ENCODE results near the gene PPP3R2. TPM values are rescaled to one million over a fixed set of nuclear protein-coding genes. Genes with fewer than 3 reads are reported as not detected.

PPP3R2 gene
- total RNA-seq, 1 experiment from 2014 or later: not detected

- TF ChIP-seq CTCF (conservative IDR thresholded peaks at IDR 0.05): no peak
- H3K27me3 ChIP-seq (ENCODE audit: insufficient read depth, low read length): no peaks in the 10 kb centered on the region
- Mint-ChIP-seq H3K9me3 (no peaks in the 10 kb centered on the region), H3K36me3 (ENCODE audit: insufficient read depth in 1 of 3, low read depth in 3 of 3) (no peaks in the 10 kb centered on the region), H3K27ac (no peak overlapping the region), H3K27me3 (ENCODE audit: low read depth) (peaks cover 2% of the 10 kb centered on the region), H3K4me3 (no peak overlapping the region), H3K4me1 (peaks cover 21 to 22% of the 10 kb centered on the region in 2 experiments)
- no peak overlapping the region for H2BK12ac ChIP-seq (ENCODE audit: insufficient read length, low read depth, low read length)
- no peak overlapping the region for H4K91ac ChIP-seq (ENCODE audit: insufficient read length, low read depth, low read length)
- H3K18ac ChIP-seq (ENCODE audit: insufficient read length, low read depth, low read length): no peak overlapping the region
- no peak overlapping the region for H3K9ac ChIP-seq (ENCODE audit: extremely low read depth, insufficient read length, low read length)
- no peak overlapping the region for H4K8ac ChIP-seq (replicated peaks; ENCODE audit: insufficient read length, low read depth, low read length)
- H2BK120ac ChIP-seq (ENCODE audit: low read depth, low read length, poor library complexity, severe bottlenecking): no peak overlapping the region
- no peak overlapping the region for H2BK15ac ChIP-seq (ENCODE audit: low read depth, low read length)
- no peak overlapping the region for H2AFZ ChIP-seq (ENCODE audit: low read length)
- H4K5ac ChIP-seq (ENCODE audit: insufficient read length, low read depth, low read length): no peak overlapping the region
- H3K9me3 ChIP-seq (ENCODE audit: control insufficient read depth, low read depth, low read length): no peaks in the 10 kb centered on the region
- H3K27ac ChIP-seq (ENCODE audit: insufficient read length, low read depth, low read length): no peak overlapping the region
- H3K4me1 ChIP-seq (ENCODE audit: insufficient read depth, low read length): peaks cover 5% of the 10 kb centered on the region; the same call in 1 of the 2 replicates
- WGBS (ENCODE audit: extremely low coverage, insufficient read length, low lambda C conversion rate): no CpG with 5 or more reads among the region's 3 CpGs
- no peak for DNase-seq
- H3K79me1 ChIP-seq (ENCODE audit: insufficient read depth, low read depth, low read length, poor library complexity, severe bottlenecking): no peaks in the 10 kb centered on the region
- no peak overlapping the region for H3K4me2 ChIP-seq (ENCODE audit: insufficient read depth, insufficient read length, low read length)
- no peak overlapping the region for H2AK5ac ChIP-seq (ENCODE audit: insufficient read length, low read length)
- H3K23me2 ChIP-seq (ENCODE audit: insufficient read length, low read depth, low read length, poor library complexity, severe bottlenecking): no peaks in the 10 kb centered on the region
- H3K23ac ChIP-seq (ENCODE audit: insufficient read length, low read depth, low read length): no peak overlapping the region
- no peak overlapping the region for H2BK5ac ChIP-seq (ENCODE audit: insufficient read length, low read length)
- H3K79me2 ChIP-seq (ENCODE audit: insufficient read depth, low read length): no peaks in the 10 kb centered on the region
- H2BK20ac ChIP-seq (ENCODE audit: low read depth, low read length, poor library complexity, severe bottlenecking): no peak overlapping the region
- H4K20me1 ChIP-seq (ENCODE audit: control insufficient read depth, insufficient read depth, insufficient read length): no peaks in the 10 kb centered on the region
- no peak overlapping the region for H3K56ac ChIP-seq (ENCODE audit: insufficient read length, low read depth, low read length)
- H3K4ac ChIP-seq (ENCODE audit: low read depth, low read length): no peak overlapping the region
- no peak overlapping the region for H3K14ac ChIP-seq (ENCODE audit: insufficient read depth, low read length)
- no peak overlapping the region for H3T11ph ChIP-seq (ENCODE audit: low read length)
These were observed 16.4 kb downstream of the PPP3R2 start for GRCh38 chr9:101578378-101578777.

All from H9 (cell line).